Retinal pigment epithelial cell (primary cell): ENCODE measurements around the gene DNAJC7.

ENCODE experiments used
- DNase-seq: peaks from one replicate; pipeline ENCODE4 v3.0.0-alpha.2; 2010; ENCODE audit warnings: low read depth
- H3K4me3 ChIP-seq: 2 replicates; pipeline ENCODE4 v1.5.1; 2011; ENCODE audit warnings: mild to moderate bottlenecking, low read length, control low read depth, moderate library complexity
- TF ChIP-seq, protein P1 (sequence below): conservative IDR thresholded peaks from 2 replicates; pipeline ENCODE4 v1.5.1; 2011; ENCODE audit warnings: low read depth, low read length, control low read depth, inconsistent platforms

Gene DNAJC7

DNA sequence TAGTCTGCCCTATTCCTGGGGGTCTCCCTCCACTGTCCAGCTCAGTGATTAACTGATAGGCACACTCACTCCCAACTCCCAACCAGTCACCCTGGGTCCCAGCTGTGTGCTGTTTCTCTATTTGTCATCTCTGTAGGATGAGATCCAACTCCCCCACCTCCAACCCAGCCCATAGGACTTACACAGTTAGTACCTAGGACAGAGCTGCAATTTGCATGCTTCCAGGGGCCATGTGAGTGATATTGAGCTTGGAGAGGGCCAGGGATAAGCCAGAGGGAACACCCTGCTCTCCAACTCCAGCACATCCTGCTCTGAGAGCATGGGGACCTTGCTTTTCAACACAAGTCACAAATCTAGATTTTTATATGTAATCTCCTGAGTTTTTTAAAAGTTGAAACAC lies 24.4 kb upstream of the DNAJC7 start:
- DNase-seq: no peak
- H3K4me3 ChIP-seq: no peak overlapping the region
- TF ChIP-seq, protein P1, sequence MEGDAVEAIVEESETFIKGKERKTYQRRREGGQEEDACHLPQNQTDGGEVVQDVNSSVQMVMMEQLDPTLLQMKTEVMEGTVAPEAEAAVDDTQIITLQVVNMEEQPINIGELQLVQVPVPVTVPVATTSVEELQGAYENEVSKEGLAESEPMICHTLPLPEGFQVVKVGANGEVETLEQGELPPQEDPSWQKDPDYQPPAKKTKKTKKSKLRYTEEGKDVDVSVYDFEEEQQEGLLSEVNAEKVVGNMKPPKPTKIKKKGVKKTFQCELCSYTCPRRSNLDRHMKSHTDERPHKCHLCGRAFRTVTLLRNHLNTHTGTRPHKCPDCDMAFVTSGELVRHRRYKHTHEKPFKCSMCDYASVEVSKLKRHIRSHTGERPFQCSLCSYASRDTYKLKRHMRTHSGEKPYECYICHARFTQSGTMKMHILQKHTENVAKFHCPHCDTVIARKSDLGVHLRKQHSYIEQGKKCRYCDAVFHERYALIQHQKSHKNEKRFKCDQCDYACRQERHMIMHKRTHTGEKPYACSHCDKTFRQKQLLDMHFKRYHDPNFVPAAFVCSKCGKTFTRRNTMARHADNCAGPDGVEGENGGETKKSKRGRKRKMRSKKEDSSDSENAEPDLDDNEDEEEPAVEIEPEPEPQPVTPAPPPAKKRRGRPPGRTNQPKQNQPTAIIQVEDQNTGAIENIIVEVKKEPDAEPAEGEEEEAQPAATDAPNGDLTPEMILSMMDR: no peak

DNA sequence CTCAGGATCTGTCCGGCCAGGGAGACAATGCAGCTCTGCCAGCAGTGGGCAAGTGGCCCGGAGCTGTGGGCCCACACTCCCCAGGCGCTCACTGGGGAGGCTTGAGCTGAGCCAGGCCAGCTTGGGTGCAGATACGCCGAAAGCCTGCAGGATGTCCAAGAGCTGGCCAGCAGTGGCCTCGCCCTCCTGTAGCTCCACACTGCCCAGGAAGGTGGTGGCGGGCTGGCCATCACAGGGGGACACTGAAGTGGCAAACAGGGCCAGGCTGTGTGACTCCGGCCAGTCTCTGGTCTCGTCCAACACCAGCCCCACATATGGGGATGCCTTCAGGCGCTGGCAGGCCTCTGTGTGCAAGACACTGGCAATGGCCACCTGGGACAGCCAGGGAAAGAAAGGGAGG lies 23.6 kb upstream of the DNAJC7 start:
- DNase-seq: no peak
- TF ChIP-seq, protein P1: no peak
- no peak overlapping the region for H3K4me3 ChIP-seq

DNA sequence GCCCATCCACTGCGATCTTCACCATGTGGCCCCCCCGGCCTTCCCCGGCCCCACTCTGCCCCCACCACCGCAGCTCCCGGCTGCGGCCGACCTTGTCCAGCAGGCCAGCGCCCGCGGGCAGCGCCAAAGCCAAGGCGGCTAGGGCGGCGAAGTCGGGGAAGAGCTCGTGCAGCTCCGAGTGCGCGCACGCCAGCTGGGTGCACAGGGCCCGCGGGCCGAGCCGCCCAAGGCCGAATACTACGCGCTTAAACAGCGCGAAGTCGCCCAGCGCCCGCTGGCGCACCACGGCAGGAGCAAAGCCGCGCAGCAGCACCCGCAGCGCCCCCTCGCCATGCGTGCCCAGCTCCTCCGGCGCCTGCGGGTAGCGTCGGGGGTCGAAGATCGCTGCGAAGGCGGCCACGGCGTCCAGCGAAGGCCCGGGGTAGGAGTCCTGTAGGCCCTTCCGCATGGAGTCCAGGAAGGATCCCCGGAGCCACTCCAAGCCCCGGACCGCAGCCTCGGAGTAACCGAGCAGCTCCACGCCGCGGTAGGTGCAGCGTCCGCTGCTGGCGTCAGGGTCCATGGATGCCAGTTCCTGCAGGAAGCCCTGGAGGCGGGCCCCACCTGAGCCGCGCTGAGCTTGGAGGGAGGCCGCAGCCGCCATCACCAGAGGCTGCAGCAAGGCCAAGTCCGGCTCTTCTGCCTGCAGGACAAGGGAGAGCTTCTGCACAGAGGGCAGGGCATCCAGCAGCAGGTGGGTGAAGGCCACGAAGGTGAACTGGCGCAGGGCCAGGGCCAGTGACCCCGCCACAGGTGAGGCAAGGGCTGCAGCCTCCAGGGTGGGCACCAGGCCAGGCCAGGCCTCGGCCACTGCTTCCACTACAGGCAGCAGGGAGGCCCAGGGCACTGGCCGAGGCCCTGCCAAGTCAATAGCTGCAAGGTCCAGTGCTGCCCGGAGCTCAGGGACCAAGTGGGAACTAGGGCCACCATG lies 22.8 kb upstream of the DNAJC7 start:
- no peak for DNase-seq
- no peak overlapping the region for H3K4me3 ChIP-seq
- TF ChIP-seq, protein P1: no peak

DNA sequence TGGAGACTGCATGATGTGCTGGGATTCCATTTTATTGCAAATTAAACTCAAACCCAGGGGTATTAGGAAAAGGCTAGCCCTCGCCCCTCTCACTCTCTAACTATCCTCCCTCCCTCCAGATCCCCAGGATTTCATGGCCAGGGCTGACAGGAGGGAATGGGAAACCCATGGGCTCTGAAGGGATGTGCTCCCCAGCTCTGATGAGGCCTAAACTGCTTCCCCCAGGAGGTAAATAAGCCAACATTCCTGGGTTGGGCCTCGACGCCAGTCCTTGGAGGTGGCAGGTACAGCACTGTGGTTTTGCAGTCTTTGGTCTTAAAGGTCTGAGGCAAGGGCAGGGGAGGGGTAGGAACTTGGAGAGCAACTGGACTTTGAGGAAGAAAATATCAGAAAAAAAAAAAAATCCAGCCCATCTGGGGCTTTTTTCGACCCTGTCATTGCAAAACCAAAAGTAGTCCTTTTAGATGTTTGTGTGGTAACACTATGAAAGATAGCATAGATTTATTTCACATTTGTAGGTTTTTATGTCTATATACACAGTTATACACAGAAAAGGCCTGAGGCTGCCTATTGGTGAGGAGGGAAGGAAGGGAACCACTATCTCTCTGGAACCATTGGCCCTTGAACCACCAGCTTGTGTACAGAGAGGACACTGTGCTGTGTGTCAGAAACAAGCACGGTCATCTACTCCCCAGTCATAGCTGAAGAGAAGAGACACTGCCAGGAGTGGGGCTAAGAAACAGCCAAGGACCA lies 21.2 kb upstream of the DNAJC7 start:
- no peak overlapping the region for H3K4me3 ChIP-seq
- TF ChIP-seq, protein P1: no peak
- no peak for DNase-seq

DNA sequence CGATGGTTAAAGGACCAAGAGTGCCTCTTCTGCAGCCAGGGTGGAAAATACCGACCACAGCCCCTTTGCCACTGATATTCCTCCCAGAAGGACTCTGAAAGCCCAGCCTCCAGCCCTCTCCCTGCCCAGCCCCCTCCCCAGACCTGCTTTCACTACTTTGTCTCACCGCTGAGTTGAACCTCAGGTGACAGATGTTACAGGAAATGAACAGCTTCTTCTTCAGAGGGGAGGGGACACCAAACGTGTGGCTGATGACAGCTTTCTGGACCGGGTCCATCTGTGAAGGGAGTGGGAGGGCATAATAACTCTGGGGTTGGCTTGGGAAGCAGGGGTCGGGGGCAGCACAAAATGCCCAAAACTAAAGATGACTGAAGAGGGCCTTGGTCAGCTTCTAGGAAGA lies 16.8 kb upstream of the DNAJC7 start:
- no peak overlapping the region for H3K4me3 ChIP-seq
- DNase-seq: no peak
- TF ChIP-seq, protein P1: no peak

DNA sequence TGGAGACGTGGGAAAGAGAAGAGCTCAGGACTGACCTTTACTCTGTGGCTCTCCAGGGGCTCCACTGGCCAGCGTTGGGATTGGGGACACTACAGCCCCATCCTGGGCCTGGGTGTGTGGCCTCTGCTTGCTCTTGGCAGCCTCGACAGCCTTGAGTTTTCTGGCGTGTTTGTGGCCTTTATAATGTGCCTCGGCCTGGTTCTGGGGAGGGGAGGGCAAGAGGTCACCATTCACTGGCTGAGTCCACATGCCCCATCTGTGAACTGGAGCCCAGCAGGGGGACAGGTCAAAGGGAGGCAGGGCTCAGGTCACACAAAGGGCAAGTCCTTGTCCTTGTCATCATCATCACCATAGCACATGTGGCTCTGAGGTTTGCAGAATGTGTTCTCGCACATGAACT lies 14.3 kb upstream of the DNAJC7 start:
- H3K4me3 ChIP-seq: no peak overlapping the region
- no peak for DNase-seq
- TF ChIP-seq, protein P1: no peak
